ENCODE measurements around the gene RAD9A. TPM values are rescaled to one million over a fixed set of nuclear protein-coding genes. Genes with fewer than 3 reads are reported as not detected.

RAD9A gene
- total and polyA plus RNA-seq, 9 of the 15 experiments (the other 6 are each of a cell fraction or from before 2014, with no cell fraction given), result 1.4 to 41.2 (median 16.1) TPM

DNA sequence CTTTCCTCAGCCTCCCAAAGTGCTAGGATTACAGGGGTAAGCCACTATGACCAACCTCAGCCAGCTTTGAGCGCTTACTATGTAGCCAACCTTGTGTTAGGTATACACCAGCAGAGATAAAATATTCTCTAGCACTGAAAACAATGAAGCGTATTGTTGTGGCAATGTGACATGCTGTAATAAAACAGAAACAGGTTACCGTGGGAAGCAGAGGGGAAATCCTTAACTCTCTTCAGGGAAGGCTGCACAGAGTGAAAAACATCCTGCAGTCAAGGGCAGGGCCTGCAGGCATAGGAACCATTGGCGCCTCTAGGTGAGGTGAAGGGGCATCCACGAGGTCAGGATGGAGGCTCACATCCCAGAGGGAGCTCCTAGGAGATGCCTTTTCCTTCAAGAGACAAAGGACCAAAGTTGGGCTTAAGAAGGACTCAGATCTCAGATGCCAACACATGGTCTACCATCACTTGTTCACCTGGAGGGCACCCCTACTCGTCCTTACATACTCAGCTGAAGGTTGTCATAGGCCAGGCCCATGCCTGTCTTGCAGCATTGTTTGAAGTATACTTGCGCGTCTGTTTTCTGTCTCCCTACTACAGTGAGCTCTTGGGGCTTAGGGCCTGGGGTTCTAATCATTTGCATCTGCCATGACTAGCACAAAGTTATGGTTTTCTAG is 46.4 kb upstream of the RAD9A start:
- Histone ChIP-seq H3K4me2 (ENCODE audit: insufficient read depth, low read length) (no peak overlapping the region), H3K27me3 (ENCODE audit: control insufficient read depth in 2 of 2, insufficient read depth in 2 of 2, low read length in 2 of 2) (no peaks in the 10 kb centered on the region), H4K20me1 (replicated peaks; ENCODE audit: control insufficient read depth, insufficient read depth, low read length) (no peaks in the 10 kb centered on the region; the same call in 1 of the 2 replicates), H3K4me1 (replicated peaks in 1 of 2; ENCODE audit: control insufficient read depth in 2 of 2, insufficient read depth in 2 of 2, low read length in 2 of 2) (peaks cover 8 to 27% of the 10 kb centered on the region in 2 experiments; a peak in 3 of 5 replicates), H3K9me3 (replicated peaks; ENCODE audit: control insufficient read depth, insufficient read depth, low read depth, low read length) (no peaks in the 10 kb centered on the region), H3K9me1 (ENCODE audit: control insufficient read depth, insufficient read depth, low read length) (no peaks in the 10 kb centered on the region), H3K36me3 (ENCODE audit: control insufficient read depth, insufficient read depth, low read length) (no peaks in the 10 kb centered on the region), H3K9ac (ENCODE audit: insufficient read depth in 1 of 2, low read depth in 2 of 2, low read length in 2 of 2) (no peak overlapping the region), H2AFZ (ENCODE audit: low read depth, low read length) (0 out of 2 replicates have a peak overlapping the region, but pooled peaks have one; percentile 11), H3K27ac (ENCODE audit: extremely low read depth, low read depth, low read length) (no peak overlapping the region), H3K4me3 (no peak overlapping the region), H3K79me2 (ENCODE audit: control insufficient read depth, insufficient read depth, low read length) (no peaks in the 10 kb centered on the region)
- TF ChIP-seq GATA2 (CRISPR knock-in tag; IDR thresholded peaks at IDR 0.05) (0 out of 2 replicates have a peak, but pooled peaks have one; percentile 20), SMARCA5 (IDR thresholded peaks at IDR 0.05) (no peak), SMC3 (conservative IDR thresholded peaks at IDR 0.05; ENCODE audit: insufficient read depth, low read depth, low read length) (no peak)
- ChIA-PET CTCF (ENCODE audit: low intra/inter-chr PET ratio) (interaction anchor here (0.7 to 1.9 kb wide), 2 partner anchors 23 to 37 kb away, joined by 3 to 8 read pairs; no protein-coding TSS in a partner anchor), POLR2A (interaction anchor here (0.6 to 1.6 kb wide), 9 partner anchors 9 to 475 kb away, joined by 3 to 4 read pairs (median 4); partner anchors contain the start of gene POLD4)
- no TSS peak for BruUV-seq (replicated peaks)
- 64% methylated on average over 8 of the region's 8 CpGs for WGBS (ENCODE audit: insufficient coverage, low coverage, missing lambda C conversion rate)
- ATAC-seq, result peak; percentile 23
- intact Hi-C loops (cut with micrococcal nuclease), result no loop called here
- in situ Hi-C loops (cut with MboI), result no loop called here
- DNase-seq (ENCODE audit: extremely low read depth in 1 of 4, low spot score in 3 of 4), result no peak
- FAIRE-seq, result no peak
